ENCODE results near the gene KCNK17. TPM values are rescaled to one million over a fixed set of nuclear protein-coding genes. Genes with fewer than 3 reads are reported as not detected.

Gene KCNK17
- total RNA-seq, 4 donors from 2014 or later: not detected

GRCh38 chr6:39341937-39342336 is 27.7 kb upstream of the KCNK17 start:
- TF ChIP-seq, protein P1, sequence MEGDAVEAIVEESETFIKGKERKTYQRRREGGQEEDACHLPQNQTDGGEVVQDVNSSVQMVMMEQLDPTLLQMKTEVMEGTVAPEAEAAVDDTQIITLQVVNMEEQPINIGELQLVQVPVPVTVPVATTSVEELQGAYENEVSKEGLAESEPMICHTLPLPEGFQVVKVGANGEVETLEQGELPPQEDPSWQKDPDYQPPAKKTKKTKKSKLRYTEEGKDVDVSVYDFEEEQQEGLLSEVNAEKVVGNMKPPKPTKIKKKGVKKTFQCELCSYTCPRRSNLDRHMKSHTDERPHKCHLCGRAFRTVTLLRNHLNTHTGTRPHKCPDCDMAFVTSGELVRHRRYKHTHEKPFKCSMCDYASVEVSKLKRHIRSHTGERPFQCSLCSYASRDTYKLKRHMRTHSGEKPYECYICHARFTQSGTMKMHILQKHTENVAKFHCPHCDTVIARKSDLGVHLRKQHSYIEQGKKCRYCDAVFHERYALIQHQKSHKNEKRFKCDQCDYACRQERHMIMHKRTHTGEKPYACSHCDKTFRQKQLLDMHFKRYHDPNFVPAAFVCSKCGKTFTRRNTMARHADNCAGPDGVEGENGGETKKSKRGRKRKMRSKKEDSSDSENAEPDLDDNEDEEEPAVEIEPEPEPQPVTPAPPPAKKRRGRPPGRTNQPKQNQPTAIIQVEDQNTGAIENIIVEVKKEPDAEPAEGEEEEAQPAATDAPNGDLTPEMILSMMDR (IDR thresholded peaks at IDR 0.05; ENCODE audit: low read depth): no peak

GRCh38 chr6:39341352-39341751 is 27.1 kb upstream of the KCNK17 start:
- TF ChIP-seq, protein P1 (IDR thresholded peaks at IDR 0.05; ENCODE audit: low read depth): no peak

- TF ChIP-seq, protein P1 (IDR thresholded peaks at IDR 0.05; ENCODE audit: low read depth): no peak
These were observed 25.8 kb upstream of the KCNK17 start for GRCh38 chr6:39339868-39340550.

DNA sequence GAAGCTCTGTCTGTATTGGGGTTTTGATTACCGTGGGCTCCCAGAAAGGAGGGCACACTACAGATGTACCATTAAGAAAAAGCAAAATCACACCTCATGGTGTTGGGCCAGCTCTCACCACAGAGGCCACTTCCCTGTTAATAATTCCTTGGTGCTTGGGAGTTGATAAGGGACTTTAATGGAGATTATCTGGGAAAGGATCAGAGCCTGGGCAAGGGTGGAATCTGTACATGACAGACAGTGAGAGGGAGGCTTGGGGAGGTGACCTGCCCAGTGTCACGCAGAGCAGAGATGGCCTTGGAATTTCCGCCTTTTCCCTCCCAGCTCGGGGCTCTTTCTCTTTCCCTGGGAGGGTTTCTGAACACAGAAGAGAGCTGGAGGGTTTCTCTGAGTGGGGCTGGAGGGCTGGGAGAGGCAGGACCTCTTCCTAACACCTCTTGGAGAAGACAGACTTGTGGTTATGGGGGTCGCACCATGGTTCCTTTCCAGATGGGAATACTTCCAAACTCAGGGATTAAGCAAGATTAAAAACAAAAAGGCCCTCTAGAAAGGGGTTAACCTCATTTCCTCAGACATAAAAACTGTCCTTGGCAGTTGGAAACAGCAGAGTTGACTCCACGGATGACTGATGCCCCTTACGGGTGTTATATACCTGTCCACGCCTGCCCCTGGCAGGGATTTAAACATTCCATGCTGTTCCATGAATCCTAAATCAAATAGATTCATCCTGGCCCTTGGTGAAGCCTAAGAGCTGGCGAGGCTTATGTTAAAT is 25.1 kb upstream of the KCNK17 start:
- TF ChIP-seq, protein P1 (IDR thresholded peaks at IDR 0.05; ENCODE audit: low read depth): no peak

DNA sequence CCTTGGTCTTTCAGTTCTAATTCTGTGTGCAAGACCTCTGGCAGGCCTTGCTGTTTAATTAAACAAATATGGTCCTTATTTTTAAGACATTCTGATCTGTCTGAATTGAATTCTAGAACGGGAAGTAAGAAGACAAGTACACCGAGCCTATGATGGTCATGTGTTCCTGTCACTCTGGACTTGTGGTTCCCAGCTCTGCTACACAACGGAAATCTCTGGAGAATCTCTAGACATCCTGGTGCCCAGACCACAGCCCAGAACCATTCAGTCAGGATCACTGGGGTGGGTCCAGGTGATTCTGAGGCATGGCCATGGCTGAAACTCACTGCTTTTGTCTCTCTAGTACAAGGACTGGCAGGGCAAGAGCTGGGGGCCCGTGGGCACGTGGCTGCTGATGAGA is 24.2 kb upstream of the KCNK17 start:
- TF ChIP-seq, protein P1 (IDR thresholded peaks at IDR 0.05; ENCODE audit: low read depth): no peak

DNA sequence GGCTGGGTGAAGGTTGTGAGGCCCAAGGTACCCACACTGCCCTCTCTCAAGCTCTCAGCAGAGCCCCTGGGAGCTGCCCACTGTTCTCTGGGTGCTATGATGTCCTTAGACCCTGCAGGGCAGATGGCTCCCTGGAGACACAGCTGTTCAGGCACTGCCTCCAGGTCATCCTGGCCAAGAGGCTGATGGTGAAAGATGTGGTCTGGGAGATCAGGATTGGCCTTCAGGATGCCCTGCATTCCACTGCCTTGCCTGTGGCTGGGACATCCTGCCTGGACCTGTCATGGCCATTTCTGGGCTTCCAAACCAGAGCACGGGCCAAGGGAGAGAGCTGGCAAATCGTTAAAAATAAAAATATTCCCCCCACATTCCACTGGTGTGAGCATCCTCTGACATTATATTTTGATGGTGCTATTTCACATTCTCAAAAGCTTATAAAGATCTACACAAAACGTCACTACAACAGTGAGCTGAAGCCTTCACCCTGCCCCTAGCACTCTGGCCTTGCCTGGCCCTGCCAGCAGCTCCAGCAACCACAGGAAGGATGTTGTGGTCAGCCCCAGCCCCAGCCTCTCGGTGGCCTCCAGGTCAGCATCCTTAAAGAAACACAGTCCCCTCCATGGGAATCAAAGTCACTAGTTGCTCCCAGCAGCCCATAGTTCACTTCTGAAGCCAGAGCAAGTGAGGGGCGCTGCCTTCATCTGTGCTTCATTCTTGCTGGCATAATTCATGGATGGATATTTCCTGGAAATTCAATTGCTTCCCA is 21.7 kb upstream of the KCNK17 start:
- TF ChIP-seq, protein P1 (IDR thresholded peaks at IDR 0.05; ENCODE audit: low read depth): no peak

Measured in subcutaneous adipose tissue (tissue), 4 donors.